K562 (cell line): ENCODE data around the gene WNT3. TPM values are rescaled to one million over a fixed set of nuclear protein-coding genes. Genes with fewer than 3 reads are reported as not detected.

Experiments used
- ATF7 ChIP-seq: fragments of 450-650 bp; IDR thresholded peaks from 2 replicates; pipeline ENCODE4 v1.7.1; 2014; ENCODE audit warnings: mild to moderate bottlenecking, moderate library complexity
- BRF1 ChIP-seq: IDR thresholded peaks from 3 replicates; pipeline ENCODE4 v1.6.1; 2011; ENCODE audit warnings: borderline replicate concordance, mild to moderate bottlenecking; ENCODE audit not compliant: insufficient read length; ENCODE audit errors: extremely low read depth
- CBFB ChIP-seq: sonication (generic); formaldehyde crosslinking; IDR thresholded peaks from 2 replicates; pipeline ENCODE4 v1.4.0; 2020; ENCODE audit warnings: mild to moderate bottlenecking, missing genetic modification reagents
- ELF4 ChIP-seq: fragments of 450-650 bp; formaldehyde crosslinking; IDR thresholded peaks from 2 replicates; pipeline ENCODE4 v1.4.0; 2022; ENCODE audit warnings: missing genetic modification characterization
- EP300 ChIP-seq: IDR thresholded peaks from 2 replicates; pipeline ENCODE4 v1.6.1; 2012; ENCODE audit warnings: low read length, improper control_type of control experiment
- ETV6 ChIP-seq, 3 experiments: fragments of 150-350 bp in 1 of 3; sonication (generic) in 1 of 3; formaldehyde crosslinking in 1 of 3; IDR thresholded peaks; 2 replicates each; pipeline versions ENCODE4 v1.6.1 to v1.8.0; 2014 to 2022; ENCODE audit warnings: borderline replicate concordance in 2 of 3, low read depth in 2 of 3, antibody characterized with exemption in 1 of 3, low read length in 1 of 3, mild to moderate bottlenecking in 1 of 3, missing genetic modification reagents in 1 of 3
- FIP1L1 ChIP-seq: fragments of 200-400 bp; formaldehyde crosslinking; IDR thresholded peaks from 2 replicates; pipeline ENCODE4 v1.6.1; 2018; ENCODE audit warnings: mild to moderate bottlenecking, low read depth, low read length; ENCODE audit not compliant: poor library complexity, severe bottlenecking
- HNRNPL ChIP-seq: fragments of 200-400 bp; formaldehyde crosslinking; IDR thresholded peaks from 2 replicates; pipeline ENCODE4 v1.6.1; 2017; ENCODE audit warnings: low read depth, mild to moderate bottlenecking, low read length
- KDM1A ChIP-seq, 2 experiments: fragments of 450-650 bp; IDR thresholded peaks; 2 replicates each; pipeline ENCODE4 v1.6.1; 2016; ENCODE audit warnings: mild to moderate bottlenecking in 2 of 2
- LEF1 ChIP-seq: fragments of 450-650 bp; IDR thresholded peaks from 2 replicates; pipeline ENCODE4 v1.6.1; 2016; ENCODE audit warnings: mild to moderate bottlenecking
- MTA3 ChIP-seq: fragments of 450-650 bp; formaldehyde crosslinking; IDR thresholded peaks from 2 replicates; pipeline ENCODE4 v1.6.1; 2017; ENCODE audit warnings: mild to moderate bottlenecking, borderline replicate concordance
- PATZ1 ChIP-seq: fragments of 250-450 bp; sonication (Bioruptor Pico); IDR thresholded peaks from 2 replicates; pipeline ENCODE4 v1.5.0; 2020; ENCODE audit warnings: mild to moderate bottlenecking, borderline replicate concordance
- POLR2A ChIP-seq: fragments of 450-650 bp; conservative IDR thresholded peaks from 2 replicates; pipeline ENCODE4 v1.6.1; 2016
- POLR2G ChIP-seq: fragments of 200-400 bp; formaldehyde crosslinking; IDR thresholded peaks from 2 replicates; pipeline ENCODE4 v1.6.1; 2017; ENCODE audit warnings: low read depth, mild to moderate bottlenecking, antibody characterized with exemption, low read length, moderate library complexity
- SETDB1 ChIP-seq: IDR thresholded peaks from one replicate; pipeline ENCODE4 v1.6.1; 2012; ENCODE audit warnings: low read length, control low read depth, inconsistent platforms
- VEZF1 ChIP-seq: fragments of 200-800 bp; sonication (Bioruptor generic); IDR thresholded peaks from 2 replicates; pipeline ENCODE4 v1.6.1; 2017; ENCODE audit warnings: missing genetic modification characterization, missing compliant biosample characterization
- XRCC3 ChIP-seq: fragments of 450-650 bp; IDR thresholded peaks from 2 replicates; pipeline ENCODE4 v1.6.1; 2017; ENCODE audit warnings: mild to moderate bottlenecking, moderate library complexity
- ZBED1 ChIP-seq: IDR thresholded peaks from 2 replicates; pipeline ENCODE4 v1.6.1; 2014
- ZFP91 ChIP-seq: sonication (generic); formaldehyde crosslinking; IDR thresholded peaks from 2 replicates; pipeline ENCODE4 v1.8.0; 2022; ENCODE audit warnings: mild to moderate bottlenecking, missing genetic modification reagents
- ZNF311 ChIP-seq: fragments of 250-450 bp; sonication (Bioruptor Pico); IDR thresholded peaks from 2 replicates; pipeline ENCODE4 v1.4.0; 2020; ENCODE audit warnings: mild to moderate bottlenecking, moderate library complexity
- ZNF354B ChIP-seq: fragments of 250-450 bp; sonication (Bioruptor Pico); IDR thresholded peaks from 2 replicates; pipeline ENCODE4 v1.4.0; 2020
- ZNF507 ChIP-seq: conservative IDR thresholded peaks from 2 replicates; pipeline ENCODE4 v1.6.1; 2017; ENCODE audit warnings: missing genetic modification characterization, missing compliant biosample characterization
- polyA plus RNA-seq, 8 experiments: library from polyadenylated mRNA; depleted of rRNA in 4 of 8; stranded (reverse) in 5 of 8; unstranded in 3 of 8; fragments of >200 nt; fragmentation: Nextera tagmentation in 2 of 8; fragmentation: Illumina TruSeq in 1 of 8; extraction: Ambion mirVana in 2 of 8; extraction: Trizol in 1 of 8; gene quantifications; 2 replicates each; pipeline versions ENCODE4 v1.2.1 to v1.2.3, GENCODE V29; 2011 to 2014; ENCODE audit warnings: inconsistent platforms in 1 of 8, missing spikeins in 1 of 8
- total RNA-seq, 7 experiments: library from RNA; depleted of rRNA in 6 of 7; stranded (reverse); fragments of >200 nt in 6 of 7; fragmentation: Illumina TruSeq in 2 of 7; extraction: Trizol in 2 of 7; gene quantifications; 2 replicates each; pipeline versions ENCODE4 v1.2.1 to v1.2.3, GENCODE V29; 2011 to 2021; ENCODE audit warnings: low replicate concordance in 1 of 7

Gene WNT3
- total and polyA plus RNA-seq, 9 of the 15 experiments (the other 6 are each of a cell fraction or from before 2014, with no cell fraction given) = 1.5 to 6.1 (median 3.3) TPM

- TF ChIP-seq ELF4 (CRISPR knock-in tag) (no peak), XRCC3 (no peak), HNRNPL (0 out of 2 replicates have a peak, but pooled peaks have one; percentile 60), ATF7 (no peak), SETDB1 (no peak), ZNF311 (CRISPR knock-in tag) (no peak), ZNF354B (CRISPR knock-in tag) (no peak), KDM1A (IDR thresholded peaks at IDR 0.05) (0 out of 4 replicates have a peak, but pooled peaks of 1 of the 2 experiments have one; percentile 15), ZFP91 (CRISPR knock-in tag) (no peak), MTA3 (no peak), VEZF1 (CRISPR knock-in tag) (no peak), ZNF507 (tag) (no peak), FIP1L1 (peak; percentile 30), PATZ1 (CRISPR knock-in tag) (no peak), POLR2A (no peak), BRF1 (no peak), CBFB (CRISPR knock-in tag) (0 out of 2 replicates have a peak, but pooled peaks have one; percentile 3), EP300 (no peak), LEF1 (no peak), POLR2G (peak; percentile 59), ZBED1 (no peak), ETV6 (IDR thresholded peaks at IDR 0.05; ENCODE audit: borderline replicate concordance in 1 of 2, low read depth in 2 of 2, low read length in 1 of 2) (no peak), ETV6 (CRISPR knock-in tag; IDR thresholded peaks at IDR 0.05; ENCODE audit: borderline replicate concordance) (no peak)
These were observed 48.7 kb downstream of the WNT3 start (continued) for GRCh38 chr17:46769531-46770438.
